Neural progenitor cell (in vitro differentiated cells): ENCODE results near the gene AFF2.

Experiments used
- EZH2 ChIP-seq: fragments of 200-600 bp; sonication (generic); IDR thresholded peaks from 2 replicates; pipeline ENCODE4 v1.6.1; 2017; ENCODE audit warnings: antibody characterized with exemption, mild to moderate bottlenecking, moderate library complexity
- TF ChIP-seq, protein P1 (sequence below): fragments of 200-600 bp; sonication (generic); IDR thresholded peaks from 2 replicates; pipeline ENCODE4 v1.5.1; 2017; ENCODE audit warnings: antibody characterized with exemption, mild to moderate bottlenecking

DNA sequence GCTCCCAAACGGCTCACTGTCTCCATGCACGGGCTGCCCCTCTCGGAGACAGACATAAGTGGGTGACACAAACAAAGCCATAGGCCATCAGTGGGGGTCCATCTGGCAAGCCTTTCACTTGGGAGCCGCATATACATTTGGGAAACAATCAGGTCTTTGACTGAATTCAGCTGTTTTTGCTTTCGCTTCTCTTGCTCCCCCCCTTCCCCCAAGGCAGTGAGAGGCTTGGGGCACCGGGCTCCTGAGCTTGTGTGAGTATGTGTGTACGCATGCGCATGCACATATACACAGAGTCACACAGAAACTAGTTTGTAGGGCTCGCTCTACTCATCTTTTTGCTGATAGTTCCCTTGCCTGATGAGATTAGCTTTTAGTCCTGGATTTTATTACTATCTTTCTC lies 284.4 kb downstream of the AFF2 start:
- no peak for TF ChIP-seq EZH2
- TF ChIP-seq, protein P1, sequence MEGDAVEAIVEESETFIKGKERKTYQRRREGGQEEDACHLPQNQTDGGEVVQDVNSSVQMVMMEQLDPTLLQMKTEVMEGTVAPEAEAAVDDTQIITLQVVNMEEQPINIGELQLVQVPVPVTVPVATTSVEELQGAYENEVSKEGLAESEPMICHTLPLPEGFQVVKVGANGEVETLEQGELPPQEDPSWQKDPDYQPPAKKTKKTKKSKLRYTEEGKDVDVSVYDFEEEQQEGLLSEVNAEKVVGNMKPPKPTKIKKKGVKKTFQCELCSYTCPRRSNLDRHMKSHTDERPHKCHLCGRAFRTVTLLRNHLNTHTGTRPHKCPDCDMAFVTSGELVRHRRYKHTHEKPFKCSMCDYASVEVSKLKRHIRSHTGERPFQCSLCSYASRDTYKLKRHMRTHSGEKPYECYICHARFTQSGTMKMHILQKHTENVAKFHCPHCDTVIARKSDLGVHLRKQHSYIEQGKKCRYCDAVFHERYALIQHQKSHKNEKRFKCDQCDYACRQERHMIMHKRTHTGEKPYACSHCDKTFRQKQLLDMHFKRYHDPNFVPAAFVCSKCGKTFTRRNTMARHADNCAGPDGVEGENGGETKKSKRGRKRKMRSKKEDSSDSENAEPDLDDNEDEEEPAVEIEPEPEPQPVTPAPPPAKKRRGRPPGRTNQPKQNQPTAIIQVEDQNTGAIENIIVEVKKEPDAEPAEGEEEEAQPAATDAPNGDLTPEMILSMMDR: no peak
